HepG2 (cell line): Measurements from ENCODE around the gene ARG2. TPM values are rescaled to one million over a fixed set of nuclear protein-coding genes. Genes with fewer than 3 reads are reported as not detected.
A peak's percentile ranks its signal among the peaks of the same experiment; 100 is the strongest.

ENCODE experiments used
- ELF3 ChIP-seq: IDR thresholded peaks from 2 replicates; pipeline ENCODE4 v1.6.1; 2016; ENCODE audit warnings: missing genetic modification reagents, missing compliant biosample characterization
- HNRNPK ChIP-seq: fragments of 200-400 bp; formaldehyde crosslinking; IDR thresholded peaks from 2 replicates; pipeline ENCODE4 v1.6.1; 2018; ENCODE audit warnings: low read length, low read depth, moderate library complexity, mild to moderate bottlenecking; ENCODE audit not compliant: poor library complexity, severe bottlenecking
- KMT2B ChIP-seq: IDR thresholded peaks from 2 replicates; pipeline ENCODE4 v1.6.1; 2016; ENCODE audit warnings: missing genetic modification reagents, missing compliant biosample characterization
- PHF20 ChIP-seq: sonication (generic); formaldehyde crosslinking; IDR thresholded peaks from 2 replicates; pipeline ENCODE4 v1.5.0; 2020; ENCODE audit warnings: mild to moderate bottlenecking, missing genetic modification reagents
- TFAP4 ChIP-seq: sonication (generic); IDR thresholded peaks from 2 replicates; pipeline ENCODE4 v1.6.1; 2016; ENCODE audit warnings: low read depth, borderline replicate concordance
- ZBTB44 ChIP-seq: sonication (generic); formaldehyde crosslinking; IDR thresholded peaks from 2 replicates; pipeline ENCODE4 v1.4.0; 2020; ENCODE audit warnings: missing genetic modification reagents
- ZFAT ChIP-seq: sonication (generic); formaldehyde crosslinking; conservative IDR thresholded peaks from 2 replicates; pipeline ENCODE4 v1.8.1; 2023; ENCODE audit warnings: missing genetic modification reagents, inconsistent platforms
- ZNF317 ChIP-seq: sonication (generic); formaldehyde crosslinking; IDR thresholded peaks from 2 replicates; pipeline ENCODE4 v1.5.0; 2020; ENCODE audit warnings: mild to moderate bottlenecking, missing genetic modification reagents
- ZNF589 ChIP-seq: sonication (generic); formaldehyde crosslinking; conservative IDR thresholded peaks from 2 replicates; pipeline ENCODE4 v1.8.0; 2022; ENCODE audit warnings: mild to moderate bottlenecking, moderate library complexity, missing genetic modification reagents
- ZNF609 ChIP-seq: sonication (generic); formaldehyde crosslinking; IDR thresholded peaks from 2 replicates; pipeline ENCODE4 v1.4.0; 2020; ENCODE audit warnings: mild to moderate bottlenecking, missing genetic modification reagents, borderline replicate concordance
- ZNF780A ChIP-seq: sonication (generic); formaldehyde crosslinking; IDR thresholded peaks from 2 replicates; pipeline ENCODE4 v1.8.0; 2022; ENCODE audit warnings: mild to moderate bottlenecking, missing genetic modification reagents, moderate library complexity
- polyA plus RNA-seq, 8 experiments: library from polyadenylated mRNA; depleted of rRNA in 3 of 8; stranded (reverse) in 7 of 8; unstranded in 1 of 8; fragments of >200 nt; fragmentation: Illumina TruSeq in 4 of 8; extraction: Trizol in 4 of 8; gene quantifications; 2 replicates each; pipeline versions ENCODE4 v1.2.1 to v1.2.3, GENCODE V29; 2011 to 2016; ENCODE audit warnings: low read depth in 4 of 8, missing spikeins in 1 of 8, mixed read lengths in 1 of 8; ENCODE audit not compliant: insufficient read depth in 1 of 8
- total RNA-seq, 5 experiments: library from RNA; depleted of rRNA; stranded (reverse); fragments of >200 nt; fragmentation: Illumina TruSeq; extraction: Trizol; gene quantifications; 2 replicates each; pipeline ENCODE4 v1.2.3, GENCODE V29; 2016; ENCODE audit warnings: low read depth in 1 of 5
- TF ChIP-seq, protein P1 (sequence below): sonication (generic); formaldehyde crosslinking; IDR thresholded peaks from 2 replicates; pipeline ENCODE4 v1.5.1; 2020; ENCODE audit warnings: mild to moderate bottlenecking, missing genetic modification reagents, moderate library complexity
- TF ChIP-seq, protein P2 (sequence below): sonication (generic); formaldehyde crosslinking; IDR thresholded peaks from 2 replicates; pipeline ENCODE4 v1.5.0; 2020; ENCODE audit warnings: missing genetic modification reagents
- TF ChIP-seq, protein P3 (sequence below): IDR thresholded peaks from 2 replicates; pipeline ENCODE4 v1.6.1; 2016; ENCODE audit warnings: low read depth, borderline replicate concordance
- TF ChIP-seq, protein P4 (sequence below): IDR thresholded peaks from 2 replicates; pipeline ENCODE4 v1.6.1; 2018; ENCODE audit warnings: missing genetic modification reagents

The ARG2 gene
- total and polyA plus RNA-seq, 2 of the 13 experiments (the other 11 are each of a cell fraction or from before 2014, with no cell fraction given): 37.5 to 73.6 TPM

DNA sequence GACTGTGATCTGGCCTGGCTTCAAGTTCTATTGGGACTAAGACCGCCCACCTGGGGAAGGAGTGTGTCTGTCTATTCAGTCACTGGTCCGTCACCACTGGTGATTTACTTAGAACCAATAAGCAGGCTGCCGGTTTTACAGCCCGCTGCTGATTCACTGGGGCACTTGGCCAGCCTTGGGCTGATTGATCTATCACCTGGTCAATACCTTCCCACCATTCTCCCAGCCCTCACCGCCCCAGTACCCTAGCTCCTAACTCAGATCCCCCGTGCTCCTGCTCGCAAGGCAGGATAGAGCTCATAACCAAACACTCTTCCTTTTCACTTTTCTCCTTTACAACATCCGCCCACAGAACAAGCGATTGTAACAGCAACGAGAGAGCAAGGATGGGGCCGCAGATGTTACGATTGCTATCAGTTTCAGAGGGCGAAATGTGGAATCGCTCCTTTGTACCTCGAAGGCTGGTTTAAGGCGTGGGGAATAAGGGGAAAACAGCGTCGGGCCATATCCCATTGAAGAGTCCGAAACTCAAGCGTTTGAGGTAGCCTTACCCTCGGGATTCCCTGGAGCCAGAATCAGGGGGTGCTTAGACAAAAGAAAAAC is 75.2 kb downstream of the ARG2 start (continued):
- TF ChIP-seq, protein P1, sequence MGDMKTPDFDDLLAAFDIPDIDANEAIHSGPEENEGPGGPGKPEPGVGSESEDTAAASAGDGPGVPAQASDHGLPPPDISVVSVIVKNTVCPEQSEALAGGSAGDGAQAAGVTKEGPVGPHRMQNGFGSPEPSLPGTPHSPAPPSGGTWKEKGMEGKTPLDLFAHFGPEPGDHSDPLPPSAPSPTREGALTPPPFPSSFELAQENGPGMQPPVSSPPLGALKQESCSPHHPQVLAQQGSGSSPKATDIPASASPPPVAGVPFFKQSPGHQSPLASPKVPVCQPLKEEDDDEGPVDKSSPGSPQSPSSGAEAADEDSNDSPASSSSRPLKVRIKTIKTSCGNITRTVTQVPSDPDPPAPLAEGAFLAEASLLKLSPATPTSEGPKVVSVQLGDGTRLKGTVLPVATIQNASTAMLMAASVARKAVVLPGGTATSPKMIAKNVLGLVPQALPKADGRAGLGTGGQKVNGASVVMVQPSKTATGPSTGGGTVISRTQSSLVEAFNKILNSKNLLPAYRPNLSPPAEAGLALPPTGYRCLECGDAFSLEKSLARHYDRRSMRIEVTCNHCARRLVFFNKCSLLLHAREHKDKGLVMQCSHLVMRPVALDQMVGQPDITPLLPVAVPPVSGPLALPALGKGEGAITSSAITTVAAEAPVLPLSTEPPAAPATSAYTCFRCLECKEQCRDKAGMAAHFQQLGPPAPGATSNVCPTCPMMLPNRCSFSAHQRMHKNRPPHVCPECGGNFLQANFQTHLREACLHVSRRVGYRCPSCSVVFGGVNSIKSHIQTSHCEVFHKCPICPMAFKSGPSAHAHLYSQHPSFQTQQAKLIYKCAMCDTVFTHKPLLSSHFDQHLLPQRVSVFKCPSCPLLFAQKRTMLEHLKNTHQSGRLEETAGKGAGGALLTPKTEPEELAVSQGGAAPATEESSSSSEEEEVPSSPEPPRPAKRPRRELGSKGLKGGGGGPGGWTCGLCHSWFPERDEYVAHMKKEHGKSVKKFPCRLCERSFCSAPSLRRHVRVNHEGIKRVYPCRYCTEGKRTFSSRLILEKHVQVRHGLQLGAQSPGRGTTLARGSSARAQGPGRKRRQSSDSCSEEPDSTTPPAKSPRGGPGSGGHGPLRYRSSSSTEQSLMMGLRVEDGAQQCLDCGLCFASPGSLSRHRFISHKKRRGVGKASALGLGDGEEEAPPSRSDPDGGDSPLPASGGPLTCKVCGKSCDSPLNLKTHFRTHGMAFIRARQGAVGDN: no peak
- TF ChIP-seq ZBTB44 (CRISPR knock-in tag) (no peak), PHF20 (CRISPR knock-in tag) (no peak), ELF3 (no peak), ZNF589 (CRISPR knock-in tag) (no peak), KMT2B (CRISPR knock-in tag) (no peak), ZNF317 (CRISPR knock-in tag) (no peak), ZNF780A (CRISPR knock-in tag) (no peak), HNRNPK (no peak), ZNF609 (CRISPR knock-in tag) (no peak), ZFAT (no peak), TFAP4 (peak; percentile 83)
- TF ChIP-seq, protein P2, sequence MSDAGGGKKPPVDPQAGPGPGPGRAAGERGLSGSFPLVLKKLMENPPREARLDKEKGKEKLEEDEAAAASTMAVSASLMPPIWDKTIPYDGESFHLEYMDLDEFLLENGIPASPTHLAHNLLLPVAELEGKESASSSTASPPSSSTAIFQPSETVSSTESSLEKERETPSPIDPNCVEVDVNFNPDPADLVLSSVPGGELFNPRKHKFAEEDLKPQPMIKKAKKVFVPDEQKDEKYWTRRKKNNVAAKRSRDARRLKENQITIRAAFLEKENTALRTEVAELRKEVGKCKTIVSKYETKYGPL (CRISPR knock-in tag): no peak
- TF ChIP-seq, protein P3, sequence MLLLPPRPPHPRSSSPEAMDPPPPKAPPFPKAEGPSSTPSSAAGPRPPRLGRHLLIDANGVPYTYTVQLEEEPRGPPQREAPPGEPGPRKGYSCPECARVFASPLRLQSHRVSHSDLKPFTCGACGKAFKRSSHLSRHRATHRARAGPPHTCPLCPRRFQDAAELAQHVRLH (CRISPR knock-in tag): no peak
- TF ChIP-seq, protein P4, sequence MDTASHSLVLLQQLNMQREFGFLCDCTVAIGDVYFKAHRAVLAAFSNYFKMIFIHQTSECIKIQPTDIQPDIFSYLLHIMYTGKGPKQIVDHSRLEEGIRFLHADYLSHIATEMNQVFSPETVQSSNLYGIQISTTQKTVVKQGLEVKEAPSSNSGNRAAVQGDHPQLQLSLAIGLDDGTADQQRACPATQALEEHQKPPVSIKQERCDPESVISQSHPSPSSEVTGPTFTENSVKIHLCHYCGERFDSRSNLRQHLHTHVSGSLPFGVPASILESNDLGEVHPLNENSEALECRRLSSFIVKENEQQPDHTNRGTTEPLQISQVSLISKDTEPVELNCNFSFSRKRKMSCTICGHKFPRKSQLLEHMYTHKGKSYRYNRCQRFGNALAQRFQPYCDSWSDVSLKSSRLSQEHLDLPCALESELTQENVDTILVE (CRISPR knock-in tag): no peak
